CMK (cell line): ENCODE measurements around the gene ADH1C.
"Not testable (repeated sequence)": the region's sequence is repeated elsewhere in the genome, so short reads cannot be mapped to it uniquely, and the experiment has no call there.

Source experiments
- DNase-seq: peaks from one replicate; pipeline ENCODE4 v3.0.0-alpha.2; 2010; ENCODE audit warnings: low read depth

ADH1C gene

GRCh38 chr4:99352602-99353537 lies at the start of gene ADH1C:
Gene ADH1C, minus strand, starts transcription at chr4:99352746. Its CDS starts 71 bp downstream, at chr4:99352675.
- no peak for DNase-seq

GRCh38 chr4:99400831-99401230 lies 48.3 kb upstream of the ADH1C start:
- no peak for DNase-seq

DNA sequence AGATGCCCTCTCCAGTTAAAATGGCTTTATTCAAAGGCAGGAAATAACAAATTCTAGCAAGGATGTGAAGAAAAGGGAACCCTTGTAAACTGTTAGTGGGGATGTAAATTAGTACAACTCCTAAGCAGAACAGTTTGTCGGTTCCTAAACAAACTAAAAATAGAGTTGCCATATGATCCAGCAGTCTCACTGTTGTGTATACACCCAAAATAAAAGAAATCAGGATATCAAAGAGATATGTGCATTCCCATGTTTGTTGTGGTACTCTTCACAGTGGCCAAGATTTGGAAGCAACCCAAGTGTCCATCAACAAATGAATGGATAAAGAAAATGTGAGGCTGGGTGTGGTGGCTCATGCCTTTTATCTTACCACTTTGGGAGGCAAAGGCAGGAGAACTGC lies 46.5 kb upstream of the ADH1C start:
- DNase-seq = no peak

DNA sequence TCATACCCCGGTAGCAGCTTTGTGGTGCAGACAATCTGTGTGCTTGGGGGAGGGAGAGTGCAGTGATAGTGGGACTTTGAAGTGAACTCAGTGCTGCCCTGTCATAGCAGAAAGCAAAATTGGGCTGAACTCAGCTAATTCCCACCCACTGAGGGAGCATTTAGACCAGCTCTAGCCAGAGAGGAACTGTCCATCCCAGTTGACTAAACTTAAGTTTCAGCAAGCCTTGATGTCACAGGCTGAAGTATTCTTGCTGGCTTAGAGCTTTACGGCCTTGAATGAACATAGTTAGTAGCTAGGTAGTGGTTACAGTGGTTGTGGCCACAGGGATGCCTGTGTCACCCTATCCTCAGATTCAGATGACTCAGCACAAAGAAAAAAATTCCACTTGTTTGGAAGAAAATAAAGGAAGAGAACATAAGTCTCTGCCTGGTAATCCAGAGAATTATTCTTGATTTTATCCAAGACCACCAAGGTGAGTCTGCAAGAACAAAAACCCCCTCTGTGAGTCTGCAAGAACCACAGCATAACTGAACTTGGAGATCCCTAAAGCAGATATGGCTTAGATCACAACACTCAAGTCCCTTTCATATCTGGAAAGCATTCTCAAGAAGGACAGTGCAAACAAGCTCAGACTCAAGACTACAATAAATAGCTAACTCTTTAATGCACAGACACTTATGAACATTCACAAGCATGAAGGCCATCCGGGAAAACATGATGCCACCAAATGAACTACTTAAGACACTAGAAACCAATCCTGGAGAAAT lies 43.2 kb upstream of the ADH1C start:
- DNase-seq = no peak

DNA sequence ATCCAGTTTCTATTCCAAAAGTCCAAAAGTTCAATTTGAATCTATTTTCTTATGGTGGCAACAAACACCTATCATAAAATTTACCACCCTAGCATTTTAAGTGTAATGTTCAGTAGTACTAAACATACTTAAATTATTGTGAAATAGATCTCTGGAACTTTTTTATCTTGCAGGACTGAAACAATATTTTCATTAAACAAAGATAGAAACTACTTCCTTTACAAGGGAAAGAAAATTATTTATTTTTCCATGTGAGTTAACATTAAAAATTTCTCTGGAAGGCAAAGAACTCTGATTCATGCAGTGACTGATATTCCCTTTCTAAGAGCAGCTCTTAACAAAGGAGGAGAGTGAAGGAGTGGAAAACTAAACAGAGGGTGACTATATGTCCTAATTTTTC lies 42.4 kb upstream of the ADH1C start:
- DNase-seq = no peak

GRCh38 chr4:99390055-99390454 lies 37.5 kb upstream of the ADH1C start:
- DNase-seq = no peak

DNA sequence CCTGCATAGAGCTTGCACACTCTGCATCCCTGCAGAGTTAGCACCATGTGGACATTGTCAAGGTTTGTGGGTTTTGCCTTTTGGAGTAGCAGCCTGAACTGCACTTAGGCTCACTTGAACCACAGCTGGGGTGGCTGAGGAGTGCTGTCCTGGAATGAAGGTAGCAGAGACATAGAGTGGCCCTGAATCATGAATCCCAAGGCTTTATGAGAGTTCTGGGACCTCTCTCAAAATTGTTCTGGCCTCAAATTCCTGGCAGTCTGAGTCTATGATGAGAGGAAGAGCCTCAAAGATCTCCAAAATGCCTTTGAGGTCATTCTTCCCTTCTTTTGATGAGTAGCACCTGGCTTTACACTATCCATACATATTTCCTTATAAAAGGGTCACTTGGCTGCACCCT lies 37.1 kb upstream of the ADH1C start:
- no peak for DNase-seq

DNA sequence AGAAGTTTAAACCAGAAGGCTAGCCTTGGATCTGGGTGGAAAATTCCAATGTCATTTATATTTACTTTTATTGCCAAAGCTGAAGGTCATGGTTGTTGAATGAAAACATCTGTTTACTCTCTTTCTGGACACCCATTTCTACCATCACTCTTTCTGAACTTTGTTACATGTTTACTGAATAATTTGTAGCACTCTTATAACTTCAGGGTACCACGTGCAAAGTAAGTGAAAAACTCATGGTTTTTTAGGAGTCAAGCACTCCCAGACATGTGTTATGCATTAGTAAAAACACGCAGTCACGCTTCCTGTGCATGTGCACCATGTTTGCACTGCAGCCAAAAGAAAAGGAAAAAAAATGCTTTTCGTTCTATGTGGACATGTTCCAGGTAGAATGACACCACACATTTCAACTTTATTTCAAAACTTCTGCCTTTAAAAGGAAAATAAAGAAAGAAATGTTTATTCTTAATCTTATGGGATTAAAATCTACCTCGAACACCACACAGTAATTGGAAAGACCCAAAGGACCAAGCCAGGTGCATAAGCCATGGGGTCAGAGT lies 31.4 kb upstream of the ADH1C start:
- no peak for DNase-seq

- DNase-seq = no peak
Observed at GRCh38 chr4:99383399-99383798, 30.9 kb upstream of the ADH1C start.

GRCh38 chr4:99382745-99383360 lies 30.3 kb upstream of the ADH1C start:
- DNase-seq = no peak

- DNase-seq = no peak
Observed at GRCh38 chr4:99381588-99382175, 29.1 kb upstream of the ADH1C start.

DNA sequence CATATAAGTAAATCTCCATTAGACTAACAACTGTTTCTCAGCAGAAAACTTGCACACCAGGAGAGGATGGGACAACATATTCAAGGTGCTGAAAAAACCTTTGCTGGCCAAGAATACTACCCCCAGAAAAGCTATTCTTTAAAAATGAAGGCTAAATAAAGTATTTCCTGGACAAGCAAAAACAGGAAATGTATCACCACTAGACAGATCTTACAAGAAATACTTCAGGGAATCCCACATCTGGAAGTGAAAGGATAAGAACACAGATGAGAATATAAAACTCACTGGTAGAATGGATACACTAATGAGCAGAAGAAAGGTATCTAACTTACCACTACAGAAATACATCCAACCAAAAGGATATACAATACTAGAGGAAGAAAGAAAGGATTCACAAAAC lies 27.0 kb upstream of the ADH1C start:
- no peak for DNase-seq

DNA sequence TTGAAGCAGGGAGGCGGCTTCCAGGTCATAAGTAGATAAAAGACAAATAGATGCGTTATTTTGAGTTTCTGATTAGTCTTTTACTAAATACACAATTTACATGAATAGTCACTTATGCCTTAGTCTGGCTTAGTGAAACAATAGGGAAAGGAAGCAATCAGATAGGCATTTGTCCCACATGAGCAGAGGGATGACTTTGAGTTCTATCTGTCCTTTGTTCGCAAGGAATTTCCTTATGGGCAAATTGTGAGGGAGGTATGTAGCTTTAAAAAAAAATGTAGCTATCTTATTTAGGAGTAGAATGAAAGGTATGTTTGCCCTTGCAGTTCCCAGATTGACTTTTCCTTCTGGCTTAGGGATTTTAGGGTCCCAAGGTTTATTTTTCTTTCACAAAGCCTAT lies 26.3 kb upstream of the ADH1C start:
- DNase-seq = no peak

DNA sequence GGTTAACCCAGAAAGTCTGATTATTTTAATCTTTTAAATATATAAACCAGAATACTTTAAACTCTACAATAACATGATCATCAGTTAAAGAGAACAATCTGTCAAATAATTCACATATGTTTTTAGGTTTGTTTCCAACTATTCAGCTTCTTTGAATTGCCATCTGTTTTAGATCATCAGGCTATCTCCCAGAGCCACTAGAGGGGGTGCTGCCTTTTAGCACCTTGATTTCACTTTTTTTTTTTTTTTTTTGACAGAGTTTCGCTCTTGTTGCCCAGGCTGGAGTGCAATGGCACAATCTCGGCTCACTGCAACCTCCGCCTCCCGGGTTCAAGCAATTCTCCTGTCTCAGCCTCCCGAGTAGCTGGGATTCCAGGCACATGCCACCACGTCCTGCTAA lies 24.8 kb upstream of the ADH1C start:
- DNase-seq = not testable (repeated sequence)

- DNase-seq = not testable (repeated sequence)
Observed at GRCh38 chr4:99372464-99372863, 19.9 kb upstream of the ADH1C start.

DNA sequence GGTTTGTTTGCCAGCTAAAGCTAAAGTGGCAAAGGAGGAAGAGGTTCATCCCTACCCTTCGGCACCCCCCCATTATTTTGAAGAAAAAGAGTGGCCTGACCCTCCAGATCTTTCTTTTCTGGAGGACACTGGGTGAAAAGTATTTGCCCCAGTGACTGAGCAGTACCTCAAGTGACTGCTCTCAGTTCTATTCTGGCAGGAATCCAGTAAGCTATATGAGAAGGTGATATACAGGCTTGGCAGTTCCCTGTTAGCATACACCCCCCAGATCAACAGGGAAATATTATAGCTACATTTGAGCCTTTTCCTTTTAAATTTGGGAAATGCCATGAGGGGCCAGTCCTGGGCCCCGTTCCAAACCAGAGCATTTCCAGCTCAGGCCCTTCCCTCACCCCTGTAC lies 15.3 kb upstream of the ADH1C start:
- not testable (repeated sequence) for DNase-seq

- no peak for DNase-seq
Observed at GRCh38 chr4:99366491-99366890, 13.9 kb upstream of the ADH1C start.

DNA sequence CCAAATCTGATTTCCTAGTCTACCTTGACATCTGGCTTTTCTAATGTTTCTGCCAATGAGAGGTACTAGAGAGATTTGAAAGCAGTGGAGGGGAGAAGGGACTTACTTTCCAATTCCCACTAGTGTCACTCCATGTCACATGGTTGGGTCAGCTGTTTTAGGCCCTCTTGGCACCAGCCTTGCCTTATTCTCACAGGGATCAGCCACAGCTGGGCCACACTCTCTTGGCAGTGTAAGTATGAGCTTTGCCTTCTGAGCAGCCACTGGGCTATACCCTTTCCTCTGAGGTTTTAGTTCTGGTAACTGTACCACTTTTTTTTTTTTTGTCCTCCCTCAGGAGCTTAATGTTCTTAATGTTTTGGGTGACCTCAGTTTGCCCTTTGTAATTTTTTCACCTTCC lies 10.2 kb upstream of the ADH1C start:
- DNase-seq = no peak

GRCh38 chr4:99361899-99362275 lies 9.3 kb upstream of the ADH1C start:
- DNase-seq = no peak

DNA sequence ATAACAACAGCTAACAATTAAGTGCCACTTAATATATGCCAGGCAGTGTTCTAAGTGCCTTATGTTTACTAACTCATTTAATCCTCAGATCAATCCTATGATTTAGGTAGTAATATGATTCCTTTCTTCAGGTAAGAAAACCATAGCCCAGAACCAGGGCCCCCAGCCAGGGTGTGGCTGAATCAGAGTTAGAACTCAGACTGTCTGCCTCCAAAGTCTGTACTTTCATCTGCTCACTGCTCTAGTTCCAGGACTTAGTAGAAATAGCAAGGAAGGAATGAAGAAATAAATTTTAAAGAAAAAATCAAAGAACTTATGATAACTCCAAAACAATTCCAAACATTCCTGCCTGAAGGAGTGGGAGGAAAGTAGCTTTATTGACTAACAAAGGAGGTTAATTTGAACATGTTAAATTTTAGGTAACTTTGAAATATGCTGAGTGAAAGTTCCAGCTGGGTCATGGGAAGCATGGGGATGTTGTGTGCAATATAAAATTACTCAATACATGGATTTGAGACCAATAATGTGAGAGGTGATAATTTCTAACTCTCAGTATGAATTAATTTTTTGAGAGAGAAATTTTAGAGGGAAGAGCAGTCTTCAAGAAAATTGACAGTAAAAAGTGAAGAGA lies 8.8 kb upstream of the ADH1C start:
- DNase-seq = no peak

DNA sequence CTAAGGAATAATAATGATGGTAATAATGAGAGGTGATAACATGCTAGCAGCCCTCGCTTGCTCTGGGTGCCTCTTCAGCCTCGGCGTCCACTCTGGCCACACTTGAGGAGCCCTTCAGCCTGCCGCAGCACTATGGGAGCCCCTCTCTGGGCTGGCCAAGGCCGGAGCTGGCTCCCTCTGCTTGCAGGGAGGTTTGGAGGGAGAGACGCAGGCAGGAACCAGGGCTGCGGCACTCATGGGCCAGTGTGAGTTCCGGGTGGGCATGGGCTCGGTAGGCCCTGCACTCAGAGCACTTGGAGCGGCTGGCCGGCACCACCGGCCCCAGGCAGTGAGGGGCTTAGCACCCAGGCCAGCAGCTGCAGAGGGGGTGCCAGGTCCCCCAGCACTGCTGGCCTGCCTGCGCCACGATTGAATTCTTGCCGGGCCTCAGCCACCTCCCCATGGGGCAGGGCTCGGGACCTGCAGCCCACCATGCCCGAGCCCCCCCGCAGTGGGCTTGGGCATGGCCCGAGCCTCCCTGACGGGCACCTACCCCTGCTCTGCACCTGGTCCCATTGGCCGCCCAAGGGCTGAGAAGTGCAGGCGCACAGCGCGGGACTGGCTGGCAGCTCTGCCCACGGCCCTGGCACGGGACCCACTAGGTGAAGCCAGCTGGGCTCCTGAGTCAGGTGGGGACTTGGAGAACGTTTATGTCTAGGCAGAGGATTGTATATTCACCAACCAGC lies 7.1 kb upstream of the ADH1C start:
- DNase-seq = no peak
